ENCODE data around the gene MLF2.
A peak's percentile ranks its signal among the peaks of the same experiment; 100 is the strongest.

Gene MLF2

GRCh38 chr12:6766651-6767349, 13.9 kb upstream of the MLF2 start:
- peak; percentile 68 for TF ChIP-seq CTCF (conservative IDR thresholded peaks at IDR 0.05; ENCODE audit: low read depth)
- peak; percentile 57 for DNase-seq (ENCODE audit: low spot score)
- H3K27ac ChIP-seq, result peak overlapping the region; percentile 94
- ChIA-PET CTCF (interaction anchor here (0.6 to 2.5 kb wide), 10 partner anchors 9 to 227 kb away, joined by 3 to 27 read pairs (median 3); partner anchors contain the start of genes CD4 and MLF2), POLR2A (ENCODE audit: low non-redundant PET) (interaction anchor here (0.6 to 1.4 kb wide), 6 partner anchors 11 to 273 kb away, joined by 3 to 11 read pairs (median 3); partner anchors contain the start of genes MLF2 and USP5)

DNA sequence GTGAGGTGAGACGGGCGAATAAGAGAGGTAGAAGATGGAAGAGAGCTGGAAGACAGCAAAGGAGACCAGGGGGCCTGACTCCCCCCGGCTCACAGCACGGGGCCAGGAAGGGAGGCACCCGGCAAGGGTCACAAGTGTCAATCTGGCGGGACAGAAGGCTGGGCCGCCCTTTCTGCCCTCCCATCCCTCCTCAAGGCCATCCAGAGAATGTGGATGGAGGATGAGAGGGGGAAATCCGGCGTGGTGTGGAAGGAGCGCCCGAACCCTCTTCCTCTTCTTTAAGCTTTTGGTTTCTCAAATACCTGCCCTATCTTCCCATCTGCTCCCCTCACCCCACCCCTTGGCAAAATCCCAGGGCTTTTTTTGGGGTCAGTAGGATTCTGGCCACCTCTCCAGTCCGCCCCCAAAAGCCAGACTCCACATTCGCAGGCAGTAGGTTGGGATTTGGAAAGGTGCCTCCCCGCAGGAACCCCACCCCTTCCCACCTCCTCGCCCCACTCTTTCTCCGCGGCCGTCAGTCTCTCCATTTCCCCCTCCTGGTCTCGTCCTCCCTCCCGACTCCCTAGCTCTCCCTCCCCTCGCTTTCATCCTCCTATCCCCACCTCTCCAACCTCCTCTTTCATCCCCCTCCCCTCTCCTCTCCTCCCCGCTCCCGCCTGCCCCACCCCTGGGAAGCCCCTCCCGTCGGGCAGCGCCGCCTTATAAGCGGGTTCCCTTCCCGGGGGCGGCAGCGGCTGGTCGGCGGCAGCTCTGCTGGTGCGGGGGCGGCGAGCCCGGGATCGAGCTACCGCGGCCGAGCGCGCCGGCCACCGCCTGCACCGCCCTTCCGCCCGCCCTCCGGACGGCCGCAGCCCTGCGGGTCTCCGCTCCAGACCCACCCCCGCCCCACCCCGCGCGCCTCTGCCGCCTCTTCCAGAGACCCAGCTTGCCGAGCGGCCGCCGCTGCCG, 13.0 kb upstream of the MLF2 start, which contains the start of gene PTMS:
Gene PTMS, plus strand, starts transcription at position 730 of the 948 bp plus-strand sequence. CDS start 343 bp downstream, outside the sequence.
- no peak for TF ChIP-seq CTCF (conservative IDR thresholded peaks at IDR 0.05; ENCODE audit: low read depth)
- peak within 1 kb of the TSS; percentile 94 for H3K27ac ChIP-seq
- DNase-seq (ENCODE audit: low spot score), result peak; percentile 80
- CTCF ChIA-PET, result interaction anchor here (0.6 to 2.5 kb wide), 9 partner anchors 8 to 226 kb away, joined by 3 to 27 read pairs (median 3); partner anchors contain the start of gene MLF2
- POLR2A ChIA-PET (ENCODE audit: low non-redundant PET), result interaction anchor here (0.6 to 1.4 kb wide), 5 partner anchors 12 to 86 kb away, joined by 3 to 11 read pairs (median 3); partner anchors contain the start of genes COPS7A, MLF2 and USP5

DNA sequence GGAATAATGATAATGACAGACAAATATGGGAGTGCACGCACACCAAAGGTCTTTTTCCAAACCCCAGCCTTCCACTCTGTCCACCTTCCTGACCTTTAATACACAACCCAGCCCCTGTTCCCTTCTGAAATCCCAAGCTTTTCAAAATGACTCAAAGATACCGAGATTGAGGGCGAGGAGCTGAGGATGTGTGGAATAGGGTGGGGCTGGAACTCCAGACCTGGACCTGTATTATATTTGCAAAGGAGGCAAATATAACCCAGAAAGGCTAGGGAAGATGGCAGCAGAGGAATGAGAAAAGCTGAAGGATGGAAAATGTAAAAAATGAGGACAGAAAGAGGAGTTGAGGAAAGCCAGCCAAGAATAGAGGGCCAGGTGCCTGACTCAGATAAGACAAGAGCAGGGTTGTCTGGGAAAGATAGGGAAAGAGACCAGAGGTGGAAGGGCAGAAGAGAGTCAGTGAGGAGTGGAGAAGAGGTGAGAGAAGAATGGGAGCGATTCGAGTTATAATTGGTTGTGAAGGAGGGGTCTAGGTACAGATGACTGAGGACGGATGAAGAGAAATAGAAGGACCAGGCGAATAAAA, 12.2 kb upstream of the MLF2 start:
- ChIA-PET POLR2A (ENCODE audit: low non-redundant PET) (interaction anchor here (1.0 kb wide), 1 partner anchor 12 kb away, joined by 3 read pairs; the partner anchor contains the start of gene MLF2), CTCF (interaction anchor here (2.5 kb wide), 1 partner anchor 12 kb away, joined by 27 read pairs; the partner anchor contains the start of gene MLF2)
- no peak for TF ChIP-seq CTCF (conservative IDR thresholded peaks at IDR 0.05; ENCODE audit: low read depth)
- DNase-seq (ENCODE audit: low spot score), result no peak
- H3K27ac ChIP-seq, result peak overlapping the region; percentile 94

DNA sequence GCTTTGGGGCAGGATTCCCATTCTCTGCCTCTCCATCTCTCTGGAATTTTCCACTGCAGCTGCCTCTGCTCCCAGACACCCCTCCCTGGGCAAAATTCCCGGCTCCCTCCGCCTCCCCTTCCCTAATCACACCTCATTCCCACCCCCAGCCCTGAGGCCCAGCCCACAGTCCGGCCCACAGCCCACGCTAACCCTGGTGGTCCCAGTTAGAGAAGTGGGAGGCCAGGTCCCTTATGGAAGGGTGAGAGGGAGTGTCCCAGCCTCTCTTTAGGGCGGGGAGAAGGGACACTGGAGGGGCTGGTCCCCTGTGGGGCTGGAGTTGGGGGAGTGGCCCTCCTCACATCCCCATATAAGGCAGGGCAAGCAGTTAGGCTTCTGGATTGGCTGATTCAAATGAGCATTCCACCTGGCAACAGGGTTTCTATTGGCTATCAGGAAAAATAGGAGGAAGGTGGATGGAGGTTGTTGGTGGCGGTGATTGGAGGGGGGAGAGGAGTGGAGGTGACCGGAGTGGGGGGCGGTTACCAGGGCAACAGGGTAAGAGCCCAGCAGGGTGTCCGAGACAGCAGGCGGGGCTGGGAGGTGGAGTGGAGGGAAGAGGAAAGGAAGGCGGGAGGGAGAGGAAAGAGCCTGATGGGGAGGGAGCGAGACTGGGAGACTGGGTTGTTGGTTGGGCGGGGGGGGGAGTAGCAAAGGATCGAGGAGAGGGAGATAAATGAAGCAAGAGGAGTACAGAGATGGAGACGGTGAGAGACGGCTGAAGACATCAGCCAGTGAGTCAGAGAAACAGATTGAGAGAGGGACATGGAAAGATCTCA, 11.3 kb upstream of the MLF2 start:
- peak; percentile 95 for DNase-seq (ENCODE audit: low spot score)
- no peak for TF ChIP-seq CTCF (conservative IDR thresholded peaks at IDR 0.05; ENCODE audit: low read depth)
- H3K27ac ChIP-seq, result peak overlapping the region; percentile 94
- ChIA-PET POLR2A (ENCODE audit: low non-redundant PET) (interaction anchor here (1.0 kb wide), 1 partner anchor 11 kb away, joined by 3 read pairs; the partner anchor contains the start of gene MLF2), CTCF (interaction anchor here (0.7 kb wide), 1 partner anchor 10 kb away, joined by 5 read pairs; no protein-coding TSS in a partner anchor)

GRCh38 chr12:6763380-6763779, 10.4 kb upstream of the MLF2 start:
- H3K27ac ChIP-seq, result peak overlapping the region; percentile 94
- DNase-seq (ENCODE audit: low spot score), result no peak
- ChIA-PET CTCF (interaction anchor here (0.7 kb wide), 1 partner anchor 9 kb away, joined by 5 read pairs; no protein-coding TSS in a partner anchor), POLR2A (ENCODE audit: low non-redundant PET) (no interaction called here)
- no peak for TF ChIP-seq CTCF (conservative IDR thresholded peaks at IDR 0.05; ENCODE audit: low read depth)

All from RWPE1 (cell line).